OCI-LY1 (cell line): ENCODE data around the gene VWDE.
"Not testable (repeated sequence)": the region's sequence is repeated elsewhere in the genome, so short reads cannot be mapped to it uniquely, and the experiment has no call there.

Source experiments
- H2AFZ ChIP-seq: fragments of 200-600 bp; sonication (generic), shearing (Covaris generic); 2 replicates; pipeline ENCODE4 v1.6.0; 2014; ENCODE audit warnings: antibody characterized with exemption, mild to moderate bottlenecking, low read length
- H3F3A ChIP-seq: fragments of 200-600 bp; sonication (generic), shearing (Covaris generic); 2 replicates; pipeline ENCODE4 v1.6.0; 2014; ENCODE audit warnings: mild to moderate bottlenecking, antibody characterized with exemption, low read length, moderate library complexity; ENCODE audit not compliant: insufficient read depth
- H3K27ac ChIP-seq: fragments of 200-600 bp; sonication (generic); 2 replicates; pipeline ENCODE4 v1.5.1; 2014; ENCODE audit warnings: low read length, mixed run types, mild to moderate bottlenecking, low read depth; ENCODE audit not compliant: poor library complexity, severe bottlenecking
- H3K27me3 ChIP-seq: fragments of 200-600 bp; sonication (generic); 2 replicates; pipeline ENCODE4 v1.6.0; 2014; ENCODE audit warnings: antibody characterized with exemption, mild to moderate bottlenecking, low read length, moderate library complexity; ENCODE audit not compliant: insufficient read depth
- H3K36me3 ChIP-seq: fragments of 200-600 bp; sonication (generic); 2 replicates; pipeline ENCODE4 v1.6.1; 2014; ENCODE audit warnings: mild to moderate bottlenecking, antibody characterized with exemption, low read length, moderate library complexity, mixed read lengths; ENCODE audit not compliant: insufficient read depth
- H3K4me1 ChIP-seq: fragments of 200-600 bp; sonication (generic); 2 replicates; pipeline ENCODE4 v1.5.1; 2014; ENCODE audit warnings: mild to moderate bottlenecking, low read length, moderate library complexity; ENCODE audit not compliant: insufficient read depth, severe bottlenecking
- H3K4me2 ChIP-seq: fragments of 200-600 bp; sonication (generic), shearing (Covaris generic); 2 replicates; pipeline ENCODE4 v1.6.1; 2014; ENCODE audit warnings: low read length
- H3K4me3 ChIP-seq: fragments of 200-600 bp; sonication (generic); 2 replicates; pipeline ENCODE4 v1.5.1; 2014; ENCODE audit warnings: low read length, low read depth, mild to moderate bottlenecking, mixed read lengths; ENCODE audit not compliant: poor library complexity, severe bottlenecking
- H3K79me2 ChIP-seq: fragments of 200-600 bp; shearing (Covaris generic); 2 replicates; pipeline ENCODE4 v1.6.1; 2016; ENCODE audit warnings: mixed run types, low read length, mixed read lengths; ENCODE audit not compliant: insufficient read depth
- H3K9ac ChIP-seq: fragments of 200-600 bp; sonication (generic), shearing (Covaris generic); 2 replicates; pipeline ENCODE4 v1.6.1; 2014; ENCODE audit warnings: mild to moderate bottlenecking, low read length, mixed read lengths
- H3K9me2 ChIP-seq: fragments of 200-600 bp; sonication (generic), shearing (Covaris generic); 2 replicates; pipeline ENCODE4 v1.6.1; 2014; ENCODE audit warnings: low read depth, mild to moderate bottlenecking, low read length, mixed read lengths
- H3K9me3 ChIP-seq: fragments of 200-600 bp; shearing (Covaris generic); 2 replicates; pipeline ENCODE4 v1.6.1; 2014; ENCODE audit warnings: low read length, mixed read lengths
- H4K20me1 ChIP-seq: fragments of 200-600 bp; sonication (generic), shearing (Covaris generic); 2 replicates; pipeline ENCODE4 v1.6.0; 2016; ENCODE audit warnings: mild to moderate bottlenecking, low read length; ENCODE audit not compliant: insufficient read depth
- CTCF ChIP-seq: fragments of 200-600 bp; sonication (generic), shearing (Covaris generic); IDR thresholded peaks from 2 replicates; pipeline ENCODE4 v1.5.1; 2017; ENCODE audit warnings: mild to moderate bottlenecking, antibody characterized with exemption, low read length, moderate library complexity, mixed read lengths
- EZH2 ChIP-seq: fragments of 200-600 bp; sonication (generic), shearing (Covaris generic); IDR thresholded peaks from 2 replicates; pipeline ENCODE4 v1.8.0; 2017; ENCODE audit warnings: borderline replicate concordance, mixed run types, mild to moderate bottlenecking, antibody characterized with exemption, low read length, moderate library complexity, mixed read lengths

VWDE gene

GRCh38 chr7:12409097-12409711 lies 5.5 kb upstream of the VWDE start:
- Histone ChIP-seq H3K4me3 (no peak overlapping the region), H3F3A (no peaks in the 10 kb centered on the region), H3K4me2 (no peak overlapping the region), H4K20me1 (no peaks in the 10 kb centered on the region), H3K27me3 (no peaks in the 10 kb centered on the region), H3K9me2 (no peaks in the 10 kb centered on the region), H3K79me2 (no peaks in the 10 kb centered on the region), H3K9ac (no peak overlapping the region), H3K9me3 (no peaks in the 10 kb centered on the region), H3K4me1 (no peaks in the 10 kb centered on the region), H2AFZ (no peak overlapping the region), H3K27ac (no peak overlapping the region), H3K36me3 (no peaks in the 10 kb centered on the region)
- no peak for TF ChIP-seq EZH2
- no peak for TF ChIP-seq CTCF

GRCh38 chr7:12407652-12408051 lies 4.0 kb upstream of the VWDE start:
- H2AFZ ChIP-seq, H3K4me1 ChIP-seq, H3K79me2 ChIP-seq, H3K4me3 ChIP-seq, H3K27me3 ChIP-seq, H4K20me1 ChIP-seq, H3K36me3 ChIP-seq, H3K27ac ChIP-seq, H3K4me2 ChIP-seq, H3K9ac ChIP-seq, H3F3A ChIP-seq, H3K9me2 ChIP-seq, H3K9me3 ChIP-seq: not testable (repeated sequence)

- Histone ChIP-seq H2AFZ (no peak overlapping the region), H3K4me3 (no peak overlapping the region), H3K79me2 (no peaks in the 10 kb centered on the region), H3K4me2 (no peak overlapping the region), H3K36me3 (no peaks in the 10 kb centered on the region), H3K27ac (no peak overlapping the region), H4K20me1 (no peaks in the 10 kb centered on the region), H3K9ac (no peak overlapping the region), H3F3A (no peaks in the 10 kb centered on the region), H3K27me3 (no peaks in the 10 kb centered on the region), H3K9me2 (no peaks in the 10 kb centered on the region), H3K9me3 (no peaks in the 10 kb centered on the region), H3K4me1 (no peaks in the 10 kb centered on the region)
- TF ChIP-seq EZH2 = no peak
- TF ChIP-seq CTCF = no peak
Observed at GRCh38 chr7:12402365-12402725, 1.3 kb downstream of the VWDE start.
